ENCODE results near the gene SLC15A2. TPM values are rescaled to one million over a fixed set of nuclear protein-coding genes. Genes with fewer than 3 reads are reported as not detected.

SLC15A2 gene
- 54.9 and 66.0 TPM in 2 replicates for total RNA-seq (2013; cell fraction: nucleolus; rRNA removed)
- total RNA-seq (2014; rRNA removed) = 3.2 and 4.0 TPM in 2 replicates
- total RNA-seq (2014; rRNA removed; fragmentation: Illumina TruSeq; extraction: Trizol) = 3.3 and 3.8 TPM in 2 replicates
- 2.0 and 5.7 TPM in 2 replicates for total RNA-seq (2021)
- 1.9 TPM for polyA plus RNA-seq (2011; ENCODE audit: low read depth)
- polyA plus RNA-seq (2011; rRNA removed) = 7.2 and 9.0 TPM in 2 replicates
- polyA plus RNA-seq (2011; cell fraction: cytosol; rRNA removed) = 2.0 and 3.7 TPM in 2 replicates
- polyA plus RNA-seq (2011; cell fraction: nucleus; rRNA removed) = 26.2 and 48.1 TPM in 2 replicates
- polyA plus RNA-seq (2012) = 4.0 and 5.0 TPM in 2 replicates
- 2.4 and 3.7 TPM in 2 replicates for polyA plus RNA-seq (2014; fragmentation: Illumina TruSeq; extraction: Trizol)
- polyA plus RNA-seq (2014; fragmentation: Nextera tagmentation; extraction: Ambion mirVana) = 1 to 10 TPM in 1 of 2 experiments, under 1 TPM in 1; 0.64 to 1.1 TPM
- 2.4 and 4.1 TPM in 2 replicates for polyA plus RNA-seq (2014; rRNA removed)
- polyA plus RNA-seq (2016; fragmentation: Nextera tagmentation; extraction: Ambion mirVana) = 1 to 10 TPM; 1.2 to 1.7 TPM
- 18.6 and 31.2 TPM in 2 replicates for polyA minus RNA-seq (2011; rRNA and poly(A)+ RNA removed)
- polyA minus RNA-seq (2011; cell fraction: cytosol; rRNA and poly(A)+ RNA removed) = 1.6 and 4.6 TPM in 2 replicates
- 21.0 and 37.6 TPM in 2 replicates for polyA minus RNA-seq (2011; cell fraction: nucleus; rRNA and poly(A)+ RNA removed)
- Bru-seq, nascent RNA = percentile 69 among the genes with signal in this experiment
- BruChase-seq, experiment 1, labeled RNA remaining after a 6-hour chase = percentile 84 among the genes with signal in this experiment
- percentile 84 among the genes with signal in this experiment for BruChase-seq, experiment 2, labeled RNA remaining after a 2-hour chase
- long read RNA-seq, experiment 1 = 0 reads
- long read RNA-seq, experiment 2, partial matches to known transcripts = 0 of 3 reads
- long read RNA-seq, experiment 2, other reads (novel, unspliced or antisense) = 3 of 3 reads

GRCh38 chr3:121894301-121894990 lies at the start of gene SLC15A2:
TSS of gene SLC15A2 (plus strand) at chr3:121894401. CDS start at chr3:121894477, 76 bp downstream.
- Histone ChIP-seq H3K9ac (ENCODE audit: control insufficient read depth, insufficient read depth, low read length) (no peak within 1 kb of the TSS), H3K4me1 (ENCODE audit: control insufficient read depth, insufficient read depth, low read length) (no peaks in the 10 kb centered on the region), H3K27me3 (replicated peaks in 1 of 2; ENCODE audit: control insufficient read depth in 2 of 2, insufficient read depth in 2 of 2, low read length in 1 of 2) (no peaks in the 10 kb centered on the region), H3K4me3 (no peak within 1 kb of the TSS), H4K20me1 (ENCODE audit: control insufficient read depth, insufficient read depth) (no peaks in the 10 kb centered on the region), H3K4me2 (ENCODE audit: control insufficient read depth, insufficient read depth) (no peak within 1 kb of the TSS), H3K27ac (ENCODE audit: control insufficient read depth, insufficient read depth) (no peak within 1 kb of the TSS), H3K36me3 (ENCODE audit: control insufficient read depth in 2 of 2, insufficient read depth in 2 of 2, low read length in 1 of 2) (peaks cover 4 to 12% of the 10 kb centered on the region in 2 experiments), H3K79me2 (ENCODE audit: control insufficient read depth, insufficient read depth, low read length) (no peaks in the 10 kb centered on the region), H2AFZ (ENCODE audit: control insufficient read depth, low read depth, low read length) (no peak within 1 kb of the TSS), H3K9me3 (replicated peaks; ENCODE audit: control insufficient read depth, insufficient read depth, low read length) (no peaks in the 10 kb centered on the region)
- FAIRE-seq (no peak), DNase-seq (ENCODE audit: low read depth, low spot score) (no peak), ATAC-seq (no peak)
- ChIA-PET SMC1A (ENCODE audit: uncharacterized antibody, unreplicated experiment) (interaction anchor here (0.7 to 2.3 kb wide), 4 partner anchors 12 to 347 kb away, joined by 3 to 8 read pairs (median 3); no protein-coding TSS in a partner anchor), POLR2A (interaction anchor here (0.7 kb wide), 1 partner anchor 126 kb away, joined by 3 read pairs; no protein-coding TSS in a partner anchor), CTCF (interaction anchor here (0.6 to 2.0 kb wide), 3 partner anchors 11 to 347 kb away, joined by 3 to 10 read pairs (median 3); no protein-coding TSS in a partner anchor), RAD21 (ENCODE audit: unreplicated experiment) (interaction anchor here (1.6 kb wide), 1 partner anchor 101 kb away, joined by 3 read pairs; no protein-coding TSS in a partner anchor)
- TF ChIP-seq HDGF (IDR thresholded peaks at IDR 0.05) (no peak), ZBED1 (IDR thresholded peaks at IDR 0.05; ENCODE audit: borderline replicate concordance) (no peak), RBBP5 (conservative IDR thresholded peaks at IDR 0.05) (no peak), E2F8 (IDR thresholded peaks at IDR 0.05; ENCODE audit: low read depth, partially characterized antibody) (no peak), BCL11A (IDR thresholded peaks at IDR 0.05; ENCODE audit: low read depth, low read length) (no peak)
- in situ Hi-C loops (cut with MboI) (no loop called here), intact Hi-C loops (cut with micrococcal nuclease; ENCODE audit: unreplicated experiment) (no loop called here)
- WGBS (ENCODE audit: insufficient coverage, insufficient replicate concordance, low lambda C conversion rate, missing lambda C conversion rate) = 86% methylated on average over 3 of the region's 3 CpGs
- BruUV-seq (replicated peaks) = no TSS peak
